Measurements from ENCODE around the gene CSNK1G2.
A peak's percentile ranks its signal among the peaks of the same experiment; 100 is the strongest.

CSNK1G2 gene

GRCh38 chr19:1918975-1919374 is 22.0 kb upstream of the CSNK1G2 start:
- no peak for DNase-seq (ENCODE audit: low read depth in 2 of 2)

GRCh38 chr19:1920644-1921043 is 20.3 kb upstream of the CSNK1G2 start:
- DNase-seq (ENCODE audit: low read depth in 2 of 2), result no peak

GRCh38 chr19:1921326-1921725 is 19.6 kb upstream of the CSNK1G2 start:
- no peak for DNase-seq (ENCODE audit: low read depth in 2 of 2)

GRCh38 chr19:1921825-1922224 is 19.1 kb upstream of the CSNK1G2 start:
- no peak for DNase-seq (ENCODE audit: low read depth in 2 of 2)

- DNase-seq (ENCODE audit: low read depth in 2 of 2), result no peak
Measured at GRCh38 chr19:1922803-1923202, 18.2 kb upstream of the CSNK1G2 start.

- no peak for DNase-seq (ENCODE audit: low read depth in 2 of 2)
Measured at GRCh38 chr19:1923319-1923718, 17.7 kb upstream of the CSNK1G2 start.

GRCh38 chr19:1924320-1924961 is 16.5 kb upstream of the CSNK1G2 start:
- no peak for DNase-seq (ENCODE audit: low read depth in 2 of 2)

GRCh38 chr19:1925544-1925943 is 15.4 kb upstream of the CSNK1G2 start:
- DNase-seq (ENCODE audit: low read depth in 2 of 2), result no peak

- DNase-seq (ENCODE audit: low read depth in 2 of 2), result peak; percentile 73 to 79
Measured at GRCh38 chr19:1929021-1929742, 11.8 kb upstream of the CSNK1G2 start.

- no peak for DNase-seq (ENCODE audit: low read depth in 2 of 2)
Measured at GRCh38 chr19:1931445-1931844, 9.5 kb upstream of the CSNK1G2 start.

GRCh38 chr19:1932395-1932794 is 8.6 kb upstream of the CSNK1G2 start:
- DNase-seq (ENCODE audit: low read depth in 2 of 2), result no peak

- no peak for DNase-seq (ENCODE audit: low read depth in 2 of 2)
Measured at GRCh38 chr19:1933244-1933643, 7.7 kb upstream of the CSNK1G2 start.

GRCh38 chr19:1933942-1934341 is 7.0 kb upstream of the CSNK1G2 start:
- no peak for DNase-seq (ENCODE audit: low read depth in 2 of 2)

GRCh38 chr19:1935484-1936208 is 5.3 kb upstream of the CSNK1G2 start:
- DNase-seq (ENCODE audit: low read depth in 2 of 2), result no peak

GRCh38 chr19:1936430-1936829 is 4.5 kb upstream of the CSNK1G2 start:
- DNase-seq (ENCODE audit: low read depth in 2 of 2), result no peak

GRCh38 chr19:1936916-1937610 is 3.9 kb upstream of the CSNK1G2 start:
- DNase-seq (ENCODE audit: low read depth in 2 of 2), result no peak

- DNase-seq (ENCODE audit: low read depth in 2 of 2), result no peak
Measured at GRCh38 chr19:1938071-1938470, 2.9 kb upstream of the CSNK1G2 start.

- peak; percentile 67 to 69 for DNase-seq (ENCODE audit: low read depth in 2 of 2)
Measured at GRCh38 chr19:1942078-1942933, 1.3 kb downstream of the CSNK1G2 start.

GRCh38 chr19:1942934-1943555 is 2.1 kb downstream of the CSNK1G2 start:
- no peak for DNase-seq (ENCODE audit: low read depth in 2 of 2)

- DNase-seq (ENCODE audit: low read depth in 2 of 2), result no peak
Measured at GRCh38 chr19:1943661-1944087, 2.7 kb downstream of the CSNK1G2 start.
